ENCODE measurements around the gene SLC37A4. TPM values are rescaled to one million over a fixed set of nuclear protein-coding genes. Genes with fewer than 3 reads are reported as not detected.

SLC37A4 gene
- total and polyA plus RNA-seq, 2 of the 13 experiments (the other 11 are each of a cell fraction or from before 2014, with no cell fraction given) = 43.0 to 56.1 TPM

GRCh38 chr11:119018074-119018938 is 12.4 kb downstream of the SLC37A4 start, which contains the start of the genes RPS25 and TRAPPC4 (continued):
- TF ChIP-seq HIC2 (CRISPR knock-in tag; IDR thresholded peaks at IDR 0.05; ENCODE audit: low read depth) (no peak), ZNF432 (CRISPR knock-in tag; IDR thresholded peaks at IDR 0.05; ENCODE audit: borderline replicate concordance) (no peak), ZNF30 (CRISPR knock-in tag; IDR thresholded peaks at IDR 0.05) (no peak), ZBTB33 (CRISPR knock-in tag; IDR thresholded peaks at IDR 0.05) (peak; percentile 15; the same call in 1 of the 2 replicates), IRF2 (CRISPR knock-in tag; IDR thresholded peaks at IDR 0.05) (no peak; the same call in 1 of the 2 replicates), KDM5A (IDR thresholded peaks at IDR 0.05; ENCODE audit: borderline replicate concordance, low read length) (peak; percentile 88), ZNF281 (CRISPR knock-in tag; IDR thresholded peaks at IDR 0.05; ENCODE audit: borderline replicate concordance) (no peak), POLR2AphosphoS2 (IDR thresholded peaks at IDR 0.05; ENCODE audit: low read depth, low read length) (no peak), POGK (CRISPR knock-in tag; conservative IDR thresholded peaks at IDR 0.05) (peak; percentile 79), HMGXB4 (CRISPR knock-in tag; IDR thresholded peaks at IDR 0.05; ENCODE audit: borderline replicate concordance in 1 of 2, low read depth in 1 of 2) (peak in 1 of 2 experiments; percentile 89; a peak in 2 of 4 replicates), ZBED4 (CRISPR knock-in tag; IDR thresholded peaks at IDR 0.05; ENCODE audit: borderline replicate concordance) (peak; percentile 18; the same call in 1 of the 2 replicates)

Data from HepG2 (cell line).